Endothelial cell (in vitro differentiated cells): Measurements from ENCODE around the gene PRRX2. TPM values are rescaled to one million over a fixed set of nuclear protein-coding genes. Genes with fewer than 3 reads are reported as not detected.
"Not testable (repeated sequence)": the region's sequence is repeated elsewhere in the genome, so short reads cannot be mapped to it uniquely, and the experiment has no call there.

Experiments
- DNase-seq: peaks from one replicate; pipeline ENCODE4 v3.0.0; 2021; ENCODE audit warnings: low spot score
- H3K27ac Mint-ChIP-seq: one replicate; pipeline ENCODE4 v1.8.0; 2021; ENCODE audit warnings: mixed read lengths, inconsistent platforms; ENCODE audit not compliant: unreplicated experiment
- H3K27me3 Mint-ChIP-seq: one replicate; pipeline ENCODE4 v1.8.0; 2021; ENCODE audit warnings: mild to moderate bottlenecking, moderate library complexity, mixed read lengths, inconsistent platforms; ENCODE audit not compliant: unreplicated experiment
- H3K36me3 Mint-ChIP-seq: one replicate; pipeline ENCODE4 v1.8.0; 2021; ENCODE audit warnings: mild to moderate bottlenecking, low read depth, mixed read lengths, inconsistent platforms; ENCODE audit not compliant: unreplicated experiment
- H3K4me1 Mint-ChIP-seq: one replicate; pipeline ENCODE4 v1.8.0; 2021; ENCODE audit warnings: mild to moderate bottlenecking, mixed read lengths, inconsistent platforms; ENCODE audit not compliant: unreplicated experiment
- H3K4me3 Mint-ChIP-seq: one replicate; pipeline ENCODE4 v1.8.0; 2021; ENCODE audit warnings: mild to moderate bottlenecking, mixed read lengths, inconsistent platforms; ENCODE audit not compliant: unreplicated experiment
- H3K9me3 Mint-ChIP-seq: one replicate; pipeline ENCODE4 v1.8.0; 2021; ENCODE audit warnings: mixed read lengths, inconsistent platforms; ENCODE audit not compliant: unreplicated experiment
- total RNA-seq: library from RNA; stranded (reverse); fragmentation: NEBNext Ultra II Directional; extraction: Animal tissue kit (Norgen Biotek cat#: 25700); gene quantifications from one replicate; pipeline ENCODE4 v1.2.1, GENCODE V29; 2021; ENCODE audit not compliant: unreplicated experiment
- TF ChIP-seq, protein P1 (sequence below): fragments of 200-600 bp; sonication (generic); IDR thresholded peaks from one replicate; pipeline ENCODE4 v1.5.0; 2021; ENCODE audit warnings: antibody characterized with exemption; ENCODE audit not compliant: unreplicated experiment

Gene PRRX2
- total RNA-seq, 1 donor from 2014 or later, result 0.21 TPM

DNA sequence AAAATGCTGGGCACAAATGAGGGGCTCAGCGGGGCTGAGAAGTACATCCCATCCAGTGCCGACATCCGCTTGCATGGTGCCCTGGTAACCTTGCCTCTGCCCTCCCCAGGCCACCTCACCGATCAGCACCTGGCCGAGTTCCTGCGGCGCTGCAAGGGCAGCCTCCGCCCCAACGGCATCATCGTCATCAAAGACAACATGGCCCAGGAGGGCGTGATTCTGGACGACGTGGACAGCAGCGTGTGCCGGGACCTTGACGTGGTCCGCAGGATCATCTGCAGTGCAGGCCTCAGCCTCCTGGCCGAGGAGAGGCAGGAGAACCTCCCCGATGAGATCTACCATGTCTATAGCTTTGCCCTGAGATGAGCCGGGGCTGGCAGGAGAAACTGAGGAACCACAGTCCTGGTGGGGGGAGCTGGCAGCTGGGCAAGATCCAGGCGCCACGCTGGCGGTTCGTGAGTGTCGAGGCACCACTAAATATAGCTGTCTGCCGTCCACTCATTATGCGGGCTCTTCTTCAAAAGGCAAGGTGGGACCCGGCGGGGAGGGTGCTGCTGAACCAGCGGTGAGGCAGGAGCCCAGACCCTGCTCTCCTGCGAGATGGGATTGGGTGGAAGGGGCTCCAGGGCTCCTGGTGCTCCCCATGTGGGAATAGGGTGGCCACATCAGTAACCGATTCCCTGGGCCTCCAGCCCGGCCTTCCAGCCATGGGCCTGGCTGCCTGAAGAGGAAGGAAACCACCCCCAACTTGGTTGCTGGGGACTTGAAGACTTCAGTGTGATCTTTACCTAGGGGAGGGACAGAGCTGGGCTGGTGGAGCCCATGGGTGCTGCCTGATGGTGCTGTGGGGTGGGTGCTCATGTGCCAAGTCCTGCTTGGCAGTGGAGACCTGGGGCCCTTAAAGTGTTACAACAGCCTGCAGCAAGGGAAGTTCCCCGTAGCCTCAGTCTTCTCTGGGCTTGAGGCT lies 30.1 kb upstream of the PRRX2 start:
- Mint-ChIP-seq H3K27ac (no peak overlapping the region), H3K9me3 (no peaks in the 10 kb centered on the region), H3K4me1 (no peaks in the 10 kb centered on the region), H3K36me3 (peaks cover 22% of the 10 kb centered on the region), H3K4me3 (peak overlapping the region; percentile 21), H3K27me3 (peaks cover 8% of the 10 kb centered on the region)
- DNase-seq, result no peak
- TF ChIP-seq, protein P1, sequence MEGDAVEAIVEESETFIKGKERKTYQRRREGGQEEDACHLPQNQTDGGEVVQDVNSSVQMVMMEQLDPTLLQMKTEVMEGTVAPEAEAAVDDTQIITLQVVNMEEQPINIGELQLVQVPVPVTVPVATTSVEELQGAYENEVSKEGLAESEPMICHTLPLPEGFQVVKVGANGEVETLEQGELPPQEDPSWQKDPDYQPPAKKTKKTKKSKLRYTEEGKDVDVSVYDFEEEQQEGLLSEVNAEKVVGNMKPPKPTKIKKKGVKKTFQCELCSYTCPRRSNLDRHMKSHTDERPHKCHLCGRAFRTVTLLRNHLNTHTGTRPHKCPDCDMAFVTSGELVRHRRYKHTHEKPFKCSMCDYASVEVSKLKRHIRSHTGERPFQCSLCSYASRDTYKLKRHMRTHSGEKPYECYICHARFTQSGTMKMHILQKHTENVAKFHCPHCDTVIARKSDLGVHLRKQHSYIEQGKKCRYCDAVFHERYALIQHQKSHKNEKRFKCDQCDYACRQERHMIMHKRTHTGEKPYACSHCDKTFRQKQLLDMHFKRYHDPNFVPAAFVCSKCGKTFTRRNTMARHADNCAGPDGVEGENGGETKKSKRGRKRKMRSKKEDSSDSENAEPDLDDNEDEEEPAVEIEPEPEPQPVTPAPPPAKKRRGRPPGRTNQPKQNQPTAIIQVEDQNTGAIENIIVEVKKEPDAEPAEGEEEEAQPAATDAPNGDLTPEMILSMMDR, result no peak

DNA sequence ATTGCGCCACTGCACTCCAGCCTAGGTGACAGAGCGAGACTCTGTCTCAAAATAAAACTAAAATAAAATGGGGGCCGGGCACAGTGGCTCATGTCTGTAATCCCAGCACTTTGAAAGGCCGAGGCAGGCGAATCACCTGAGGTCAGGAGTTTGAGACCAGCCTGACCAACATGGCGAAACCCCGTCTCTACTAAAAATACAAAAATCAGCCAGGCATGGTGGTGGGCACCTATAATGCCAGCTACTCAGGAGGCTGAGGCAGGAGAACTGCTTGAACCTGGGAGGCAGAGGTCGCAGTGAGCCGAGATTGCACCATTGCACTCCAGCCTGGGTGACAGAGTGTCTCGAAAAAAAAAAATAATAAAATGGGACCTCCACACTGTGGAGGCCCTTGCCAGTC lies 29.1 kb upstream of the PRRX2 start:
- not testable (repeated sequence) for H3K4me1 Mint-ChIP-seq, H3K9me3 Mint-ChIP-seq, H3K4me3 Mint-ChIP-seq, DNase-seq, H3K27ac Mint-ChIP-seq
- H3K27me3 Mint-ChIP-seq, result peaks cover 11% of the 10 kb centered on the region
- peaks cover 26% of the 10 kb centered on the region for H3K36me3 Mint-ChIP-seq

DNA sequence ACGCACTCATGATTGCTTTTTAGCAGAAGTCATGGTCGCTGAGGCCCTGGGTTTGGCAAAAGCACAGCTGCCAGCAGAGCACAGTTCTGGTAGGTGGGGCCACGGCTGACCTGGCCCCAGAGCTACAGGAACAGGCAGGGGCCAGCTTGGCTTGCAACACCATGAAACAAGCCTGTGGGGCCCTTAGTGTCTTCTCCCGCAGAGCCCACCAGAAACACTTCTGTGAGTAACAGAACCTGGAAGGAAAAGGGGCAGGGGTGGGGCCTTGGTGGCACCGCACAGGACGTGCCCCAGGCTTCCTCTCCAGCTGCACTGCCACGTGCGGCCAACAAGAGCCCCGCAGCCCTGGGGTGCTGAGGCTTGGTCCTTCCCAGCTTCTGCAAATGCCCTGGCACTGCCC lies 28.3 kb upstream of the PRRX2 start:
- peaks cover 27% of the 10 kb centered on the region for H3K36me3 Mint-ChIP-seq
- DNase-seq, result no peak

DNA sequence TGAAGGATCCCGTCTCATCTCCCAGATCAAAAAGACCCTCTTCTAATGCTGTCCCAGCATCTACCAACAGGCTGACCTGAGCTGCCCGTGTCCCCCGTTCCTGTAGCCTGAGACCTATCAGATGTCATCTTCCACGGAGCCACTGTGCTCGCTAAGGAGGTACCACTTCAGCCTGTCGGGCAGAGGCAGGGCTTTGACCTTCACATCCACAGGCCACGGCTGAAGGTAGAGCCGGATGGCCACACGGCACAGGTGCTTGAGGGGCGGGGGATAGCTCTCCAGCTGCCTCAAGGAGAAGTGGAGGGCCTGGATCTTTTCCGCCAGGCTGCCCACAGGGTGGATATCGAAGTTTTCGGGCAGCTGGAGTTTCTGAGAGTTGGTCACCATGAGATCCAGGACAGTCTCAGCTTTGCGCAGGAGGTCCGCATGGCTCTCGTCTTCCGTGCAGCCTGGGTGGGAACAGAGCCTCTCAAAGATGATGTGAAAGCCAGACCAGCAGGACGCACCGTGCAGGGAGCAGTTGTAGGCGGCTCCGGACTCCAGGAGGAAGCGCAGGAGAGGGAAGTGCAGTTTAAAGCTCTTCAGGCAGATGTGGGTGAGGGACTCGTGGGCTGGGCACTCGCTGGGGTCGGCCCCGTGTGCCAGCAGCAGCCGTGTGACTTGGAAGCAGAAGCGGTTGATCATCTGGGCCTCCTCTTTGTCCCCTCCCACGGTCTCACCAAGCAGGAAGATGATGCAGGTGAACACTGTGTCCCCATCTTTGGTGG lies 27.6 kb upstream of the PRRX2 start:
- DNase-seq, result no peak
- Mint-ChIP-seq H3K4me1 (peaks cover 7% of the 10 kb centered on the region), H3K27ac (no peak overlapping the region), H3K9me3 (no peaks in the 10 kb centered on the region), H3K27me3 (peaks cover 10% of the 10 kb centered on the region), H3K4me3 (peak overlapping the region; percentile 22), H3K36me3 (peaks cover 27% of the 10 kb centered on the region)
- TF ChIP-seq, protein P1, result no peak

More for the DNA sequence above, 28.3 kb upstream of the PRRX2 start:
- Mint-ChIP-seq H3K4me3 (no peak overlapping the region), H3K27ac (no peak overlapping the region), H3K4me1 (peaks cover 7% of the 10 kb centered on the region), H3K9me3 (no peaks in the 10 kb centered on the region), H3K27me3 (peaks cover 10% of the 10 kb centered on the region)
- TF ChIP-seq, protein P1, result no peak

DNA sequence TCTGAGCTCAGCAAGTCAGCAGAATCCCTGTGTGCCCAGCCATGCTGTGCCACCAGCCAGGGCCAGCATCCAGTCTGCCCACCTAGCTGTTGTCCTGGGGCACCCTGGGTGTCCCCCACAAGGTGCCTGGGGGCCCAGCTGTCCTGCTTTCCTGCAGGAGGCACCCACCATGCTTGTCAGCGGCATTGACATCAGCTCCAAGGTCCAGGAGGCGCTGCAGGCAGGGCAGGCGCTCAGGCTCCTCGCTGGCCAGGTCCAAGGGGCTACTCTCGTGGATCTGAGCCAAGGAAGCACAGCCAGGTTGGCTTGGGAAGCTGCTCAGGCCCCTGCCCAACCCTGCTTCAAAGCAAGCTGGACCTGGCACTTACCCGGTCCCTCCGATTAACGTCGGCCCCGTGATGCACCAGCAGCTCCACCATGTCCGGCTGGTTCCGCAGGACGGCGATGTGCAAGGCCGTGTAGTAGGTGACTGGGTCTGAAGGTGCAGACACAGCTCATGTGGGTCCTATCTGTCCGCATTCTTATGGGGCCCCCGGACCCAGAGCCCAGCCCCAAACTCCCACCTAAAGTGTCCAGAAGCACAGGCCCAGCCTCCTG lies 26.3 kb upstream of the PRRX2 start:
- H3K27ac Mint-ChIP-seq, result no peak overlapping the region
- H3K27me3 Mint-ChIP-seq, result peaks cover 7% of the 10 kb centered on the region
- DNase-seq, result no peak
- H3K4me1 Mint-ChIP-seq, result peaks cover 7% of the 10 kb centered on the region
- TF ChIP-seq, protein P1, result no peak
- H3K9me3 Mint-ChIP-seq, result no peaks in the 10 kb centered on the region
- peaks cover 27% of the 10 kb centered on the region for H3K36me3 Mint-ChIP-seq
- H3K4me3 Mint-ChIP-seq, result no peak overlapping the region
